NB4 (cell line): ENCODE data around the gene PLLP.

Source experiments
- DNase-seq: peaks from one replicate; pipeline ENCODE4 v3.0.0; 2010; ENCODE audit warnings: low read depth
- H3K4me3 ChIP-seq: one replicate; pipeline ENCODE4 v1.5.1; 2011; ENCODE audit warnings: mild to moderate bottlenecking, low read depth, low read length, moderate library complexity
- CTCF ChIP-seq: IDR thresholded peaks from one replicate; pipeline ENCODE4 v1.5.1; 2012; ENCODE audit warnings: low read depth, low read length
- MAX ChIP-seq: IDR thresholded peaks from 2 replicates; pipeline ENCODE4 v1.6.1; 2011; ENCODE audit warnings: low read depth, low read length
- MYC ChIP-seq: IDR thresholded peaks from 2 replicates; pipeline ENCODE4 v1.6.1; 2011; ENCODE audit warnings: low read depth, low read length
- POLR2A ChIP-seq: IDR thresholded peaks from 2 replicates; pipeline ENCODE4 v1.6.1; 2011; ENCODE audit warnings: mild to moderate bottlenecking; ENCODE audit not compliant: insufficient read length; ENCODE audit errors: extremely low read depth

Gene PLLP

GRCh38 chr16:57225978-57226377, 58.5 kb downstream of the PLLP start:
- no peak for DNase-seq
- TF ChIP-seq MYC, result no peak
- no peak for TF ChIP-seq POLR2A
- TF ChIP-seq CTCF, result no peak
- no peak for TF ChIP-seq MAX
- H3K4me3 ChIP-seq, result no peak overlapping the region

- H3K4me3 ChIP-seq, result no peak overlapping the region
- DNase-seq, result no peak
- TF ChIP-seq MAX (no peak), CTCF (no peak), MYC (no peak), POLR2A (no peak)
Measured at GRCh38 chr16:57224651-57225335, 59.7 kb downstream of the PLLP start.

- TF ChIP-seq MYC (no peak), MAX (no peak), CTCF (no peak), POLR2A (no peak)
- DNase-seq, result no peak
- no peak overlapping the region for H3K4me3 ChIP-seq
Measured at GRCh38 chr16:57223057-57223456, 61.4 kb downstream of the PLLP start.

GRCh38 chr16:57216968-57217367, 67.5 kb downstream of the PLLP start:
- TF ChIP-seq POLR2A, result no peak
- no peak for TF ChIP-seq CTCF
- TF ChIP-seq MAX, result no peak
- no peak for TF ChIP-seq MYC
- no peak overlapping the region for H3K4me3 ChIP-seq
- DNase-seq, result no peak

- DNase-seq, result no peak
Measured at GRCh38 chr16:57213462-57213861, 71.0 kb downstream of the PLLP start.

More at GRCh38 chr16:57213462-57213861, 71.0 kb downstream of the PLLP start:
- TF ChIP-seq MYC, result no peak
- TF ChIP-seq CTCF, result no peak
- TF ChIP-seq POLR2A, result no peak
- TF ChIP-seq MAX, result no peak
- no peak overlapping the region for H3K4me3 ChIP-seq
